ENCODE data around the gene THSD8. TPM values are rescaled to one million over a fixed set of nuclear protein-coding genes. Genes with fewer than 3 reads are reported as not detected.
A peak's percentile ranks its signal among the peaks of the same experiment; 100 is the strongest.

Gene THSD8
- total RNA-seq, 2 experiments from 2014 or later: 27.0 to 31.1 TPM

DNA sequence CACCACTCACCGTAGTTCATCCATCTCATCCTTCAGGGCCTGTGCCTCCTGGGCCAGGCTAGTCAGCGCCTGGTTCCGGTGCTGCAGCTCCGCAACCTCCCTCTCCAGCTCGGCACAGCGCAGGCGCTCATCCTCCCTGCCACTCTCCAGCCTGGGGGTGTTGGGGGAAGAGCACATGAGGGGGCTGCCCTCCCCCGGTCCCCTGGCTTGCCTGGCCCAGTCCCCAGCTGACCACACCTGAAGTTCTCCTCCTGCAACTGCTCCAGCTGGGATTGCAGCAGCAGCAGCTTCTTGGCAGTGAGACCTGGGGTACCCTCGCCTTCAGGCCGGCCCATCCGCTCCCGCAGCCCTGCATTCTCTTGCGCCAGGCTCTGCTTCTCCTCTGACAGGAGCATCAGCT, 30.9 kb upstream of the THSD8 start:
- POLR2A ChIA-PET: no interaction called here
- H3K27ac Mint-ChIP-seq: no peak overlapping the region
- H3K4me3 Mint-ChIP-seq: no peak overlapping the region
- no peaks in the 10 kb centered on the region for H3K36me3 Mint-ChIP-seq (ENCODE audit: low read depth)
- no peaks in the 10 kb centered on the region for H3K27me3 Mint-ChIP-seq
- H3K9me3 Mint-ChIP-seq: no peaks in the 10 kb centered on the region
- CTCF ChIA-PET: interaction anchor here (2.1 to 3.4 kb wide), 2 partner anchors 10 to 76 kb away, joined by 9 to 20 read pairs; no protein-coding TSS in a partner anchor
- peaks cover 25% of the 10 kb centered on the region for H3K4me1 Mint-ChIP-seq
- DNase-seq: no peak

DNA sequence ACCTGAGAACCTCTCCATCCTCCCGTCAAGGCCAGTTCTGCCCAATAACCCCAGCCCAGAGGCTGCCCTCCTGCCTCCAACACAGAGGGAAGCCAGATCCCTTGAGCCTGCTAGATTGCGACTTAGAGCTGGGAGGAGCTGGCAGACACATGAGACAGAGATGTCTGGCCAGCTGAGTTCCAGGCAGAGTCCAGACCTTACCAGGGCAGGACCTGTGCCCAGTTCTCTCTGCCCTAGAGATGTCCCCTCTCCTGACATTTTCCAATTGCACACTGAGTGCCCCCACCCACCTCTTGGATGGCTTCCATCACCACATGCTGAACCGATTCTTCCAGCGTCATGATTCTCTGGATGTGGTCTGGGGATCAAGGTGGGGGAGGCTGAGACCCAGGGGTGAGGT, 29.5 kb upstream of the THSD8 start:
- Mint-ChIP-seq H3K4me3 (no peak overlapping the region), H3K36me3 (ENCODE audit: low read depth) (no peaks in the 10 kb centered on the region), H3K27me3 (no peaks in the 10 kb centered on the region), H3K4me1 (peaks cover 25% of the 10 kb centered on the region), H3K27ac (no peak overlapping the region), H3K9me3 (no peaks in the 10 kb centered on the region)
- no peak for DNase-seq
- ChIA-PET CTCF (interaction anchor here (1.2 to 3.4 kb wide), 2 partner anchors 12 to 17 kb away, joined by 3 to 20 read pairs; no protein-coding TSS in a partner anchor), POLR2A (no interaction called here)

DNA sequence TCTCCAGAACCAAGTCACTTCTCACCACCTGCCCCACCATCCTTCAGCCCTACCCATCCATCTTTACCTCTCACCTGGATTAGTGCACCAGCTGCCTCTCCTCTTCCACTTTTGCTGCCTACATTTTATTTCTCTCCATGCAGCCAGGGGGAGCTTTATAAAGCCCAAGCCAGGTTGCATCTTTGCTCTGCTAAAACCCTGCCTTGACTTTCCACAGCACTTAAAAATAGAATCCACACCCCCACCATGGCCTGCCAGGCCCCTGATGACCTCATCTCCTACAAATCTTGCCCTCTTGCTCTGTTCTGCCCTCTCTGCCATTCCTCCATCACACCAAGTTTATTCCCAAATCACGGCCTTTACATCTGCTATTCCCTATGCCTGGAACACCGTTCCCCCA, 28.3 kb upstream of the THSD8 start:
- ChIA-PET CTCF (interaction anchor here (1.2 to 3.4 kb wide), 5 partner anchors 13 to 29 kb away, joined by 4 to 20 read pairs (median 6); partner anchors contain the start of genes JUNB and THSD8), POLR2A (interaction anchor here (1.0 kb wide), 1 partner anchor 18 kb away, joined by 3 read pairs; no protein-coding TSS in a partner anchor)
- Mint-ChIP-seq H3K36me3 (ENCODE audit: low read depth) (no peaks in the 10 kb centered on the region), H3K27me3 (no peaks in the 10 kb centered on the region), H3K27ac (no peak overlapping the region), H3K4me1 (peaks cover 36% of the 10 kb centered on the region), H3K9me3 (no peaks in the 10 kb centered on the region), H3K4me3 (no peak overlapping the region)
- DNase-seq: no peak

DNA sequence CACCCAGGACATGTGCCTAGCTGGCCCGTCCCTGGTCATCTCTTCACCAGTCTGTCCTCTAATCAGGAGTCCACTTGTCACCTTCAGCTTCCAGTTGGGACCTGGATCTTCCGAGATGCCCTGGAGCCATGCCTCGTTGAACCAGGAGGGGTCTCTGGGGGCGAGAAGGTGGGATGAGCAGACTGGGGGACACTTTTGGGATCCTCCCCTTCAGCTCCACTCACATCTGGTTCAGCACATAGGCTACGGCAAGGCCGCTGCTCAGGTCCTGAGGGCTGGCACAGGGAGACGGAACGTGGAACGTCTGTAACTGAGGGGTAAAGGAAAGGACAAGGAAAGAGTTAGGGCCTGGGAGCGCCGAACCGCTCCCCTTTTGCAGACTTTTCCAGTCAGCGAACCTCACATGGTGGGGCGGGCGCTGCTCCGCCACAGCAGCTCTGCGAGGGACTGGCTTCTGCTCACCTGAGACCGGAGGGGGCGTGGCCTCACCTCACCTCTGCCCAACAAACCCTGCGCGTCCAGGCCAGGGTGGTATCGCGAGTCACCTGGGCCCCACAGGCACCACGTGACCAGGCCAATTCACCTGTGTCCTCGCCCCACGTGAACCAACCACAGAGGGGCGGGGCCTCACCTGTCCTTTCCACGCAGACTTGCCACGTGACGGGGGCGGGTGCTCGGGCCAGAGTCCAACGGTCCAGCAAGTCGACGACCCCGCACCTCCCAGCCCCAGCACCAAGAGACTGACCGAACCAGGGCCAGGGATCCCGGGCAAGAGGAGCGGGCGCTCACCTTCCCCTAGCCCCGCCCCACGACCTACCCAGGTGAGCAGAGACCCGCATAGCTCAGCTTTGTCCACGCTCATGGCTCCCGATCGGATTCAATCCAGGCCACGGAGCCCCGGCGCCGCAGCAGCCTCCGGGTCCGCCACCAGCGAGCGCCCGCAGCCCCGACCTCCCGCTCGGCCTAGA, 27.0 kb upstream of the THSD8 start, which contains the start of gene HOOK2:
Gene HOOK2, minus strand, starts transcription at position 965 of the 968 bp plus-strand sequence. Its CDS starts 103 bp downstream, at position 862.
- no peaks in the 10 kb centered on the region for H3K9me3 Mint-ChIP-seq
- ChIA-PET POLR2A (interaction anchor here (0.5 kb wide), 1 partner anchor 18 kb away, joined by 6 read pairs; no protein-coding TSS in a partner anchor), CTCF (interaction anchor here (0.6 to 4.8 kb wide), 8 partner anchors 9 to 73 kb away, joined by 3 to 68 read pairs (median 6); partner anchors contain the start of genes JUNB and THSD8)
- peak; percentile 42 for DNase-seq
- H3K27me3 Mint-ChIP-seq: no peaks in the 10 kb centered on the region
- peak within 1 kb of the TSS; percentile 83 for H3K27ac Mint-ChIP-seq
- peaks cover 44% of the 10 kb centered on the region for H3K4me1 Mint-ChIP-seq
- peak within 1 kb of the TSS; percentile 67 for H3K4me3 Mint-ChIP-seq
- H3K36me3 Mint-ChIP-seq (ENCODE audit: low read depth): no peaks in the 10 kb centered on the region

DNA sequence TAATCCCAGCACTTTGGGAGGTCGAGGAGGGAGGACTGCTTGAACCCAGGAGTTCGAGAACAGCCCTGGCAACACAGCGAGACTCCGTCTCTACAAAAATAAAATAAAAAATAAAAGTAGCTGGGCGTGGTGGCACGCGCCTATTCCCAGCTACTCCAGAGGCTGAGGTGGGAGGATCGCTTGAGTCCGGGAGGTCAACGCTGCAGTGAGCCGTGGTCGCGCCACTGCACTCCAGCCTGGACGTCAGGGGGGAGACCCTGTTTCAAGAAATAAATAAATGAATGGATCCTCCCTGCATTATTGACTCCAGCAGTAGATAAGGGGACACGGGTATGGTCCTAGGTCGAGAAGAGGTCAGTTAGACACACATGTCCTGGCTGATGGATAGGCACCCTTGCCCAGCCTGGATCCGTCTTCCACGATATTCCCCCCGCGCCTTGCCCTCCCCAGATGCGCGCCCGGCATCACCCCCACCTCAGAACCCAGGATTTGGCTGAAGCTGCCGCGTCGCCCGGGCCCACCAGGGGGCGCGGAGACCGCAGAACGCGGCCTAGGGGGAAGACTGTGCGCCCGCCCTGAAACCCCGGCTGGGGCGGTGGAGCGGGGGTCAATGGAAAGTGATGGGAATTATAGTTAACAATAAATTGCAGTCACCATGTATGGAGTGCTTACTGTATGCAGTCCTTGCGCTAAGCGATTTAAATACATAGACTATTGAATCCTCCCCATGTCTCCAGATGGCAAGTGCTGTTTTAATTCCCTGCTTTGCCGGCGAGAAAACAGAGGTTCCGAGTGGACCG, 24.5 kb upstream of the THSD8 start:
- Mint-ChIP-seq H3K27ac (peak overlapping the region; percentile 89), H3K36me3 (ENCODE audit: low read depth) (no peaks in the 10 kb centered on the region), H3K9me3 (no peaks in the 10 kb centered on the region), H3K4me3 (peak overlapping the region; percentile 79), H3K27me3 (no peaks in the 10 kb centered on the region), H3K4me1 (peaks cover 50% of the 10 kb centered on the region)
- DNase-seq: peak; percentile 77
- ChIA-PET CTCF (interaction anchor here (1.0 to 4.8 kb wide), 16 partner anchors 9 to 70 kb away, joined by 3 to 68 read pairs (median 6); partner anchors contain the start of genes JUNB and RNASEH2A), POLR2A (interaction anchor here (1.1 to 3.6 kb wide), 2 partner anchors 12 to 15 kb away, joined by 3 to 50 read pairs; partner anchors contain the start of gene JUNB)

DNA sequence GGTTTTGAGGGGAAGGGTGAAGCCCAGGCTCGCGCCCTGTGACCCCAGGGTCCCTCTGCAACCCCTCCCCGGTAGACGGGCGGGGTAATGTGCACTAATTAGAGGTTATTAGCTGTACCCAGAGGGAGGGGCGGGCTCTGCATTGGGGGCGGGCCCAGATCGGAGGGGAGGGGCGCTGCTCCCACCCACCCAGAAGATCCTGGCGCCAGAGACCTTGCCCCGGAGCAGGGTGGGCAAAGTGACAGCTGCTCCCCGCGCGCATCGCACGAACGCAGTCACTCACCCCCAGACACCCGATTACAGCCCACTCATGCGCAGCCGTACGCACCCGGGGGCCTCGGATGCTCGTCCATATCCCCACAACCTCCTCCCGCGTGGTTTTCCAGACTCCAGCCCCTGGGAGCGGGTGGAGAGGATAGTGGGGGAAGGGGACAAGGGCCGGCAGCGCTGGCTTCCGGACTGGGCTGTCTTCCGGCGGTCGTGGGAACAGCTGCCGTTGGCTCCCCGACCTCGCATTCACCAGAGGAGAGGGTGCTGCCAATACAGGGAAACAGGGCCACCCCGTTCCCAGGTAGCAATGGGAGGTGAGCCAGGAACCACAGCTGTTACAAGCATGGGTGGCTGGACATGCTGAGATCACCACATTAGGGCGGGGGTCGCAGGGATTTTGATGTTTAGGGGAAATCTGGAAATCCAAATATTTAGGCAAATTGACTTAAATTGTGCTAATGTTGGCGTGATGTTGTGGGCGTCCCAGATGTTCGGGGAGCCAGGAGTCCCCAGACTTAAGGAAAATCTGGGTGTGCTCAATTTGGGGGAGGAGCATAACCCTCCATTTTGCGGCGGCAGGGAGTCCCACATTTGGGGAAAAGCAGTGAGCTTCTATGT, 23.6 kb upstream of the THSD8 start:
- Mint-ChIP-seq H3K4me3 (peak overlapping the region; percentile 79), H3K27ac (peak overlapping the region; percentile 89), H3K27me3 (no peaks in the 10 kb centered on the region), H3K36me3 (ENCODE audit: low read depth) (no peaks in the 10 kb centered on the region), H3K9me3 (no peaks in the 10 kb centered on the region), H3K4me1 (peaks cover 52% of the 10 kb centered on the region)
- CTCF ChIA-PET: interaction anchor here (0.6 to 4.8 kb wide), 18 partner anchors 8 to 139 kb away, joined by 3 to 68 read pairs (median 5); partner anchors contain the start of genes JUNB, PRDX2, RNASEH2A and THSD8
- peak; percentile 44 for DNase-seq
- POLR2A ChIA-PET: interaction anchor here (1.1 to 3.6 kb wide), 2 partner anchors 11 to 14 kb away, joined by 3 to 50 read pairs; partner anchors contain the start of gene JUNB

DNA sequence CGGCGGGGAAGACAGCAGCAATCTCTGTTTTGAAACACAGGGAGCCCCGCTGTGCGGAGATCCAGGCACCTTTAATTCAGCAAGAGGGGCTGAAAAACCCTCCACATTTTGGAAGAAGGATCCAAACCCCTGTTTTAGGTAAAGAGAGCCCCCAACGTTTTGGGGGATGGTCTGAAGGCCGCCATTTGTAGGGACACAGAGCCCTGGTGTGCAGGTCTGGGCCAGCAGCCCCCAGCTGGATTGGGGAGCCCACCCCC, 23.0 kb upstream of the THSD8 start:
- peak overlapping the region; percentile 79 for H3K4me3 Mint-ChIP-seq
- no peak for DNase-seq
- peaks cover 51% of the 10 kb centered on the region for H3K4me1 Mint-ChIP-seq
- H3K36me3 Mint-ChIP-seq (ENCODE audit: low read depth): no peaks in the 10 kb centered on the region
- POLR2A ChIA-PET: interaction anchor here (3.6 kb wide), 1 partner anchor 13 kb away, joined by 50 read pairs; the partner anchor contains the start of gene JUNB
- H3K27ac Mint-ChIP-seq: peak overlapping the region; percentile 89
- H3K9me3 Mint-ChIP-seq: no peaks in the 10 kb centered on the region
- no peaks in the 10 kb centered on the region for H3K27me3 Mint-ChIP-seq
- CTCF ChIA-PET: interaction anchor here (0.6 to 4.8 kb wide), 14 partner anchors 8 to 139 kb away, joined by 3 to 68 read pairs (median 6); partner anchors contain the start of genes JUNB, PRDX2 and THSD8

DNA sequence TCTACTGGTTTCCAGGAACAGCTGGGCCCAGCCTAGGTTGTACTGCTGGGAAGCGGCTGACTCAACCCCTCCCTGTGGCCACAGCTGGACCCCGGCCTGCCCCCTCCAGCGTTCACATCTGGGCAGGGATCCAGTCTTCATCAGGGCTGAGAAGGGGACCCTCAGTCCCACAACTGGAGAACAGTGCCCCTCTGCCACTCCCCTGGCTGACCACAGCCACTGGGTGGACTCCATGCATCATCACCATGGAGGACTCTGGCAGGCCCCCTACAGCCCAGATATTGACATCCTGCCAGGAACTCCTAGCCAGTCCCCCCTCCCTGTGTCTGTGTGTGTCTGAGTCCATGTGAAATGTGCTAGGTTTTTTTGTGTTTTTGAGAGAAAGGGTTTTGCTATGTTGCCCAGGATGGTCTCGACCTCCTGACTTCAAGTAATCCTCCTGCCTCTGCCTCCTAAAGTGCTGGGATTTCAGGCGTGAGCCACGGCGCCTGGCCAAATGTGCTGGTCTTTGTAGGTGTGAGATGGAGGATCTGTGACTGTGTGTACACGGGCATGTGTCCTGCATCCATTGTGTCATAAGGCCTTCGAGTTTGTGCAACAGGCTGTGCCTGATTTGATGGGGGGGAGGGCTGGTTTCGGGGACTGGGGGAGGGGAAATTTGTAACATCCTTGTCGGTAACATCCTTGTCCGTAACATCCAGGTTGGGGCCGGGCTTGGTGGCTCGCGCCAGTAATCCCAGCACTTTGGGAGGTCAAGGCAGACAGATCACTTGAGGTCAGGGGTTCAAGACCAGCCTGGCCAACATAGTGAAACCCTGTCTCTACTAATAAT, 22.5 kb upstream of the THSD8 start:
- H3K4me1 Mint-ChIP-seq: peaks cover 51% of the 10 kb centered on the region
- CTCF ChIA-PET: interaction anchor here (0.6 to 4.8 kb wide), 8 partner anchors 7 to 138 kb away, joined by 4 to 68 read pairs (median 28); partner anchors contain the start of gene JUNB
- H3K27ac Mint-ChIP-seq: peak overlapping the region; percentile 77

DNA sequence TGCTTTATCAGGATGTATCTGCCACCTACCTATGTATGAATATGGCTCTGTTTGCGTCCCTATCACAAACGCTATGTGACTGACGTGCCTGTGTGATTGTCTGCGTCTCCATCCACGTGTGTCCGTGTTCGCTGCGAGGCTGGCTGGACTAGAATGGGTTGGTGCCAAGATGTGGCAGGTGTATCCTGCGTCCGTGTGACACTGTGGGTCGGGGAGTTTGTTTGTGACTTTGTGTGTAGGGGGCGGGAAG, 19.8 kb upstream of the THSD8 start:
- POLR2A ChIA-PET: interaction anchor here (2.0 kb wide), 1 partner anchor 10 kb away, joined by 14 read pairs; the partner anchor contains the start of gene JUNB
- H3K27me3 Mint-ChIP-seq: no peaks in the 10 kb centered on the region
- no peaks in the 10 kb centered on the region for H3K9me3 Mint-ChIP-seq
- CTCF ChIA-PET: interaction anchor here (0.6 to 4.4 kb wide), 6 partner anchors 12 to 83 kb away, joined by 3 to 65 read pairs (median 4); partner anchors contain the start of gene JUNB
- peak overlapping the region; percentile 99 for H3K27ac Mint-ChIP-seq
- no peaks in the 10 kb centered on the region for H3K36me3 Mint-ChIP-seq (ENCODE audit: low read depth)
- no peak for DNase-seq
- peaks cover 49% of the 10 kb centered on the region for H3K4me1 Mint-ChIP-seq
- peak overlapping the region; percentile 93 for H3K4me3 Mint-ChIP-seq

More for the DNA sequence above, 22.5 kb upstream of the THSD8 start:
- POLR2A ChIA-PET: interaction anchor here (3.6 kb wide), 1 partner anchor 13 kb away, joined by 50 read pairs; the partner anchor contains the start of gene JUNB
- no peak for DNase-seq
- H3K4me3 Mint-ChIP-seq: peak overlapping the region; percentile 38
- no peaks in the 10 kb centered on the region for H3K9me3 Mint-ChIP-seq
- no peaks in the 10 kb centered on the region for H3K27me3 Mint-ChIP-seq
- H3K36me3 Mint-ChIP-seq (ENCODE audit: low read depth): no peaks in the 10 kb centered on the region

DNA sequence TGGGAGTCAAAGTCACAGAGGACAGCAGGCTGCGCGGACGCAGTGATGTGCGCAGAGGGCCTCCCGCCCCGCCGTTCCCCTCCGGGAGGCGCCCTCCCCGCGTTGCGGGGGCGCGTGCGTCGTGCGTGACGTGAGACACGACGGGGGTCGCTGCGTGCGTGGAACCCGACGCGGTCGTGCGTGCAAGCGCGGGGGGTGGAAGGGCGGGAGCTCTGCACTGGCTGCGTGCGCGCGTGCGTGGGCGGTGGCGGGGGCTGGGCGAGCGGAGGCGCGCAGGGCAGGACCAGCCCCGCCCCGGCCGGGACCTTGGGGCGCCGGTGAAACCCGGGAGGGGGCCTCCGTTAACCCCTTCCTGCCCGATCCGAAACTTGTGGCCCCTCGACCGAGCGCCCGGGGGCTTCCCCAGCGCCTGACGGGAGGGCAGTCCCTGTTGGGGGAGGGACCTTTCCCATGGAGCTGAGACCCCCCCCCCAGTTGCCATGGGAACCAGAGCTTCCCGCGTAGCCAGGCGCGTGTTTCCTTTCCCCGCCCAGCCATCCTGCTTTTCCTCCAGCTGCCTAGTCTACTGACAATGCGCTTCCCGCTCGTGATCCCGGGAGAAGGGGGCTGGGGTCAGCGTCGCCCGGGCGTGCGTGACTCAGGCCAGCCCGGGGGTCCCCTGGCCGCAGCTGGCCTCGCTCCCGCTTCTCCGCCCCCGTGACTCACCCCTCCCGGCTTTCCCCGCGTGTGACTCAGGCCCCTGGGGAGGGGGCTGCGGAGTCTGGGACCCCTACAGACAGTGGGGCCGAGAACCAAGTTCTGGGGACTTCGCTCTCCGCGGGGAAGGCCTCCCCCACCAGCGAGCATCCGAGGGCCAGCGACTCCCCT, 19.2 kb upstream of the THSD8 start:
- H3K36me3 Mint-ChIP-seq (ENCODE audit: low read depth): no peaks in the 10 kb centered on the region
- peak; percentile 87 for DNase-seq
- peak overlapping the region; percentile 99 for H3K27ac Mint-ChIP-seq
- peaks cover 45% of the 10 kb centered on the region for H3K4me1 Mint-ChIP-seq
- ChIA-PET POLR2A (interaction anchor here (2.0 kb wide), 1 partner anchor 10 kb away, joined by 14 read pairs; the partner anchor contains the start of gene JUNB), CTCF (interaction anchor here (0.6 to 4.4 kb wide), 8 partner anchors 12 to 86 kb away, joined by 3 to 65 read pairs (median 4); partner anchors contain the start of genes FBXW9 and JUNB)
- no peaks in the 10 kb centered on the region for H3K9me3 Mint-ChIP-seq
- peak overlapping the region; percentile 93 for H3K4me3 Mint-ChIP-seq
- H3K27me3 Mint-ChIP-seq: no peaks in the 10 kb centered on the region

Measured in activated CD4-positive, alpha-beta T cell treated with anti-CD3 and anti-CD28 coated beads, Interleukin-2, amount 10 ng/mL, durations not matched to agents 7 days and 5 days (primary cell).